K562 (cell line): ENCODE measurements around the gene GLYATL1. TPM values are rescaled to one million over a fixed set of nuclear protein-coding genes. Genes with fewer than 3 reads are reported as not detected.

Source experiments
- ATAC-seq: fragments of 200-7000 bp; cut with Tn5 transposase; 3 replicates; pipeline ENCODE4 v1.9.1; 2020; ENCODE audit warnings: moderate library complexity
- BruUV-seq: library from RNA; stranded (reverse); fragments of 400-500 nt; replicated peaks from 2 replicates; lab custom pipeline; 2021; lab: Mats Ljungman, UMichigan
- CTCF ChIA-PET: fragments of 300-600 bp; formaldehyde crosslinking; extraction: SDS; loops from one replicate; lab custom pipeline; 2021; ENCODE audit warnings: low intra/inter-chr PET ratio; lab: Yijun Ruan, JAX
- POLR2A ChIA-PET: fragments of 300-600, 350-650 bp; sonication (Branson Sonifier 250); formaldehyde crosslinking; extraction: SDS; loops from one replicate; lab custom pipeline; 2021; ENCODE audit warnings: antibody characterized with exemption, inconsistent platforms; lab: Yijun Ruan, JAX
- DNase-seq, 4 experiments: peaks; one replicate each; pipeline versions ENCODE4 v3.0.0 to v3.0.0-alpha.2; 2011 to 2018; ENCODE audit warnings: low spot score in 3 of 4, mixed read lengths in 3 of 4; ENCODE audit errors: extremely low read depth in 1 of 4
- FAIRE-seq: peaks from 2 replicates; lab custom pipeline; 2011; peaks lifted over from hg19 to GRCh38; lab: Jason Lieb, UNC
- H2AFZ ChIP-seq: 2 replicates; pipeline ENCODE4 v1.6.0; 2011; ENCODE audit warnings: low read depth, low read length, control low read depth, inconsistent platforms
- H3K27ac ChIP-seq: fragments of 200-600 bp; 3 replicates; pipeline ENCODE4 v1.8.0; 2011; ENCODE audit warnings: low read depth, mild to moderate bottlenecking, control low read depth, inconsistent platforms, low read length, moderate library complexity, mixed read lengths; ENCODE audit errors: extremely low read depth
- H3K27me3 ChIP-seq, 2 experiments: fragments of 300-600 bp in 1 of 2; 2 replicates in 1 of 2; 3 replicates in 1 of 2; pipeline versions ENCODE4 v1.6.0 to v1.8.0; 2011; ENCODE audit warnings: inconsistent platforms in 2 of 2, low read length in 2 of 2, mild to moderate bottlenecking in 1 of 2, mixed read lengths in 1 of 2, moderate library complexity in 1 of 2; ENCODE audit not compliant: control insufficient read depth in 2 of 2, insufficient read depth in 2 of 2
- H3K36me3 ChIP-seq: fragments of 300-600 bp; 3 replicates; pipeline ENCODE4 v1.8.0; 2011; ENCODE audit warnings: mild to moderate bottlenecking, low read length, inconsistent platforms; ENCODE audit not compliant: control insufficient read depth, insufficient read depth
- H3K4me1 ChIP-seq, 2 experiments: fragments of 200-600 bp in 1 of 2; replicated peaks in 1 of 2; 2 replicates in 1 of 2; 3 replicates in 1 of 2; pipeline versions ENCODE4 v1.5.1 to v1.8.0; 2011; ENCODE audit warnings: inconsistent platforms in 2 of 2, low read length in 2 of 2, mild to moderate bottlenecking in 1 of 2, mixed read lengths in 1 of 2, moderate library complexity in 1 of 2; ENCODE audit not compliant: control insufficient read depth in 2 of 2, insufficient read depth in 2 of 2
- H3K4me2 ChIP-seq: 2 replicates; pipeline ENCODE4 v1.6.1; 2011; ENCODE audit warnings: low read length, control low read depth, inconsistent platforms, mixed read lengths; ENCODE audit not compliant: insufficient read depth
- H3K4me3 ChIP-seq: fragments of 200-600 bp; sonication (generic), shearing (Covaris generic); 2 replicates; pipeline ENCODE4 v1.5.1; 2016; ENCODE audit warnings: control low read depth, inconsistent platforms
- H3K79me2 ChIP-seq: fragments of 200-600 bp; 3 replicates; pipeline ENCODE4 v1.8.0; 2011; ENCODE audit warnings: low read length, inconsistent platforms; ENCODE audit not compliant: control insufficient read depth, insufficient read depth
- H3K9ac ChIP-seq, 2 experiments: 2 replicates each; pipeline versions ENCODE4 v1.6.0 to v1.6.1; 2011; ENCODE audit warnings: low read depth in 2 of 2, low read length in 2 of 2, control low read depth in 1 of 2, inconsistent platforms in 1 of 2, mild to moderate bottlenecking in 1 of 2, mixed read lengths in 1 of 2; ENCODE audit not compliant: insufficient read depth in 1 of 2
- H3K9me1 ChIP-seq: one replicate; pipeline ENCODE4 v1.6.0; 2011; ENCODE audit warnings: inconsistent platforms, mild to moderate bottlenecking, low read length, moderate library complexity; ENCODE audit not compliant: control insufficient read depth, insufficient read depth
- H3K9me3 ChIP-seq: replicated peaks from 2 replicates; pipeline ENCODE4 v1.5.1; 2011; ENCODE audit warnings: low read depth, low read length, inconsistent platforms; ENCODE audit not compliant: control insufficient read depth, insufficient read depth
- H4K20me1 ChIP-seq: replicated peaks from 2 replicates; pipeline ENCODE4 v1.6.1; 2011; ENCODE audit warnings: low read length, inconsistent platforms, mixed read lengths; ENCODE audit not compliant: control insufficient read depth, insufficient read depth
- CBX1 ChIP-seq: sonication (generic); IDR thresholded peaks from 2 replicates; pipeline ENCODE4 v1.6.1; 2016; ENCODE audit warnings: antibody characterized with exemption, low read depth, mild to moderate bottlenecking
- E2F5 ChIP-seq: sonication (generic); formaldehyde crosslinking; IDR thresholded peaks from 2 replicates; pipeline ENCODE4 v1.8.0; 2022; ENCODE audit warnings: mild to moderate bottlenecking, missing genetic modification reagents
- MCM2 ChIP-seq: fragments of 450-650 bp; IDR thresholded peaks from 2 replicates; pipeline ENCODE4 v1.6.1; 2017; ENCODE audit warnings: low read depth, mild to moderate bottlenecking
- MGA ChIP-seq: fragments of 450-650 bp; IDR thresholded peaks from 2 replicates; pipeline ENCODE4 v1.6.1; 2016; ENCODE audit warnings: mild to moderate bottlenecking, moderate library complexity
- NFIX ChIP-seq: fragments of 250-450 bp; sonication (Bioruptor Pico); IDR thresholded peaks from 2 replicates; pipeline ENCODE4 v1.4.0; 2020; ENCODE audit warnings: low read depth, mild to moderate bottlenecking, moderate library complexity
- POU5F1 ChIP-seq: fragments of 150-350 bp; IDR thresholded peaks from 2 replicates; pipeline ENCODE4 v1.6.1; 2014; ENCODE audit warnings: borderline replicate concordance, low read length, low read depth, mild to moderate bottlenecking; ENCODE audit not compliant: partially characterized antibody
- STAT6 ChIP-seq: sonication (generic); formaldehyde crosslinking; IDR thresholded peaks from 2 replicates; pipeline ENCODE4 v1.8.1; 2023; ENCODE audit warnings: mild to moderate bottlenecking, missing genetic modification reagents
- TAF15 ChIP-seq: fragments of 200-400 bp; formaldehyde crosslinking; IDR thresholded peaks from 2 replicates; pipeline ENCODE4 v1.6.1; 2017; ENCODE audit warnings: mild to moderate bottlenecking, low read depth, low read length, moderate library complexity
- WGBS: fragments of 100-300 bp; shearing (Covaris generic); methylation state at CpG from one replicate; pipeline ENCODE4 v1.1.6; 2016; ENCODE audit warnings: low coverage, mixed read lengths; ENCODE audit not compliant: insufficient coverage; ENCODE audit errors: missing lambda C conversion rate; 5-methylcytosine and 5-hydroxymethylcytosine counted together
- in situ Hi-C: fragments of 300-500 bp; cut with MboI; formaldehyde crosslinking; loops from 4 replicates; pipeline ENCODE4 v1.15.0; 2018; ENCODE audit warnings: inconsistent platforms, mixed read lengths
- intact Hi-C: fragments of 100-400 bp; cut with micrococcal nuclease; formaldehyde crosslinking; loops from 2 replicates; pipeline ENCODE4 v1.14.2; 2022
- polyA plus RNA-seq, 8 experiments: library from polyadenylated mRNA; depleted of rRNA in 4 of 8; stranded (reverse) in 5 of 8; unstranded in 3 of 8; fragments of >200 nt; fragmentation: Nextera tagmentation in 2 of 8; fragmentation: Illumina TruSeq in 1 of 8; extraction: Ambion mirVana in 2 of 8; extraction: Trizol in 1 of 8; gene quantifications; 2 replicates each; pipeline versions ENCODE4 v1.2.1 to v1.2.3, GENCODE V29; 2011 to 2014; ENCODE audit warnings: inconsistent platforms in 1 of 8, missing spikeins in 1 of 8
- total RNA-seq, 7 experiments: library from RNA; depleted of rRNA in 6 of 7; stranded (reverse); fragments of >200 nt in 6 of 7; fragmentation: Illumina TruSeq in 2 of 7; extraction: Trizol in 2 of 7; gene quantifications; 2 replicates each; pipeline versions ENCODE4 v1.2.1 to v1.2.3, GENCODE V29; 2011 to 2021; ENCODE audit warnings: low replicate concordance in 1 of 7

The GLYATL1 gene
- total and polyA plus RNA-seq, 9 of the 15 experiments (the other 6 are each of a cell fraction or from before 2014, with no cell fraction given): not detected

- in situ Hi-C loops: no loop called here
- Histone ChIP-seq H2AFZ (no peak overlapping the region), H3K9ac (no peak overlapping the region), H3K4me2 (no peak overlapping the region), H3K4me1 (no peaks in the 10 kb centered on the region), H3K36me3 (no peaks in the 10 kb centered on the region), H3K27ac (no peak overlapping the region), H4K20me1 (no peaks in the 10 kb centered on the region; the same call in 1 of the 2 replicates), H3K4me3 (no peak overlapping the region), H3K9me1 (no peaks in the 10 kb centered on the region), H3K9me3 (no peaks in the 10 kb centered on the region), H3K27me3 (no peaks in the 10 kb centered on the region; a peak in 1 of 5 replicates), H3K79me2 (no peaks in the 10 kb centered on the region)
- DNase-seq: no peak
- WGBS: 2% methylated on average over 3 of the region's 3 CpGs
- CTCF ChIA-PET: no interaction called here
- no TSS peak for BruUV-seq
- intact Hi-C loops: no loop called here
- no peak for FAIRE-seq
- POLR2A ChIA-PET: no interaction called here
- ATAC-seq: no peak
- TF ChIP-seq MCM2 (no peak), MGA (no peak), TAF15 (no peak), CBX1 (no peak), NFIX (CRISPR knock-in tag) (no peak), E2F5 (CRISPR knock-in tag) (no peak), POU5F1 (no peak), STAT6 (no peak)
These were observed 54.9 kb downstream of the GLYATL1 start for GRCh38 chr11:58994171-58994570.
